GM18526 (cell line): ENCODE data around the gene KIF1A.

Experiments
- POLR2A ChIP-seq: IDR thresholded peaks from 3 replicates; pipeline ENCODE4 v1.6.1; 2011; ENCODE audit not compliant: insufficient read length; ENCODE audit errors: extremely low read depth

KIF1A gene

GRCh38 chr2:240780023-240780700 is 39.9 kb downstream of the KIF1A start:
- TF ChIP-seq POLR2A = no peak

GRCh38 chr2:240778426-240778825 is 41.6 kb downstream of the KIF1A start:
- TF ChIP-seq POLR2A = no peak

DNA sequence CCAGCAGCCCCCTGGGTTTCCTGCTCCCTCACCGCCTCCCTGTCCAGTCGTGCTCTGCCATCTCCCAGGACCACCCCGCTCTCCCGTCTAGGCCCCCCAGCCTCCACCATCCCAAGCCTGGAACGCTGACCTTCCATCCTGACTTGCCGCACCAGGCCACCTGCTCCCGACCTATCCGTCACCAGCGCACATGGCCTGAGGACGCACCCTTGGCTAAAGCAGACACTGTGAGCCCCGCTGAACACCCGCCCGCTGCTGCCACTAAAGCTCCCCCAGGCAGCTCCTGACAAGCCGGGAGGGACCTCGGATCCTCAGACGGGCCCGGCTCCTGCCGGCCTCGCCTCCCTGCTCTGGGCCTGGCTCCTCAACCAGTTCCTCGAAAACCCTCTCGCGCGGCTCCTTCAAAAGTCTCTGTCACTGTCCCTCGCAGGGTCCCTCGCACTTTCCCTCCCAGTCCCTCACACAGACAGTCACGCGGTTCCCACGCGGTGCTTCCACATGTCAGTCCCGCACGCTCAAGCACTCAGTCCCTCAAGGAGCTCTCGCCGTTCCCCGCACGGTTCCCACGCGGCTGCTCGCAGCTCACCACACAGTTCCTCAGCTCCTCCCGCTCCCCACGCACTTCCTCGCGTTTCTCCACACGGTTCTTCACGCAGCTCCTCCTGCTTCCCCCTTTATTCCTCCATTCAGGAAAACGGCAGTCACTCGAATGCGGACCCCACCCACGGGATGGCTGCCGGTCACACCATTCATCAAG is 42.4 kb downstream of the KIF1A start:
- TF ChIP-seq POLR2A = no peak

DNA sequence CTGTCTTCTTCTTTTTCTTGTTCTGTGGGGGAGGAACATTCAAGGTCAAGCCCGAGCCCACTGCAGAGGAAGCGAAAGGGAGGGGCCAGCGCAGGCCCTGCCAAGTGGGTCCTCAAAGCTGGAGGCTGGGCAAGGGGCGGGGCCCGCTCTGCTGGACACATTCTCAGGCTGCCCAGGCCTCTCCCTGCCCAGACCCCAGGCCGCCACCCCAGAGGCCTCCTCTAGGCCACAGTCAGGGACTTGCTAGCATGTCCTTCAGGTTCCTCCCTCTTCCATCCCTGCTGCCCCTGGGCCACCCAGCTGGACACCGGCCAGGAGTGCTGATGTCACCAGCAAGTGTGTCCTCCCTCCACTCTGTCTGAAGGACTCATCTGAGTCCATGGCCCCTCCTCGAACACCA is 44.1 kb downstream of the KIF1A start:
- no peak for TF ChIP-seq POLR2A

GRCh38 chr2:240774856-240775255 is 45.2 kb downstream of the KIF1A start:
- TF ChIP-seq POLR2A = no peak

GRCh38 chr2:240769096-240769495 is 50.9 kb downstream of the KIF1A start:
- no peak for TF ChIP-seq POLR2A

- no peak for TF ChIP-seq POLR2A
These were observed 51.8 kb downstream of the KIF1A start for GRCh38 chr2:240768216-240768615.

DNA sequence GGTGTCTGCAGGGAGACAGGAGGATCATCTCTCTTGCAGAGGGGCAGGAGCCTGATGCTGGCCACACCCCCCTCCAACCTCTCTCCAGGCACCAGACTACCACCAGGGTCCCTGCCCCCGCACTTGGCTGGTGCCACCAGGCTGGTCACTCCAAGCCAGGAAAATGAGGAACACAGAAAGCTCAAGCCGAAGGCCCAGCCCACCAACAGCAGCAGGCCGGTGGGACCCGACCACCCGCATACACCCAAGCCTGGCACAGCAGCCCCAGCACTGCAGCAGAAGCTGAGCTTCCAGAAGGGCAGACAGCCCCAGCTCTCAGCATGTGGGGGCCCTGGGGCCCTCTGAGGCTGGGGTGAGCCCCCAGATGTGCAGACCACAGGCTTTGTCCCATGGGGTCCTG is 52.7 kb downstream of the KIF1A start:
- TF ChIP-seq POLR2A = no peak

DNA sequence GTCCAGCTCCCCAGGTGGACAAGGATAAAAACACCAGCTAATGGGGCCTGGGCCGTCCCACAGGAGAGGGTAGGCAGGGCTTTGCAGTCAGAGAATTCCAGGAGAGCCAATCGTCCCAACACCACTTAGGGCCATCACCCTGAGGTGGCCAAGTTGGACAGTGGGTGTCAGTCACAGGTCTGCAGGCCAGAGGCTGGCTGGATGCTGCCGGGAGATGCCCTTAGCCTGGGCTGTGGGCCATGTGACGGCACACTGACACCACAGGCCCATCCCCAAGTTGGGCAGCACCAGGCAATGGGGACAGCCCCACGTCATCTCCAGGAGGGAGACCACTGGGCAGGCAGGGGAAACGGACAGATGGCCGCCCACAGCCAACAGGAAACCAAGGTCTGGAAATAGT is 53.9 kb downstream of the KIF1A start:
- TF ChIP-seq POLR2A = no peak

- TF ChIP-seq POLR2A = no peak
These were observed 55.0 kb downstream of the KIF1A start for GRCh38 chr2:240765007-240765406.

DNA sequence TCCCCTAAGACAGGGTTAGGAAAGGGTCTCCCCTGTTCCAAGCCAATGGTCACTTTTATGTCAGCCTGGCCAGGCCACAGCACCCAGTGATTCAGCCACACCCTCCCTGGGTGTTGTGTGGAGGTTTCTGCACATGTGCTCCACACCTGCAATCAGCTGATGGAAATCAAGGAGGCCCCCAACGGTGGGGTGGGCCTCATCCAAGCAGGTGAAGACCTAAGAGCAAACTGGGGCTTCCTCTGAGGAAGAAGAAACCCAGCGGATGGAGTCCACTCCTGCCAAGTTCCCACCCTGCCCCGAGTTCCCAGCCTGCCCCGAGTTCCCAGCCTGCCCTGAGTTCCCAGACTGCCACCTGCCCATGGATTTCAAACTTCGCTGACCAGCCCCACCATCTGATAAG is 55.4 kb downstream of the KIF1A start:
- no peak for TF ChIP-seq POLR2A

DNA sequence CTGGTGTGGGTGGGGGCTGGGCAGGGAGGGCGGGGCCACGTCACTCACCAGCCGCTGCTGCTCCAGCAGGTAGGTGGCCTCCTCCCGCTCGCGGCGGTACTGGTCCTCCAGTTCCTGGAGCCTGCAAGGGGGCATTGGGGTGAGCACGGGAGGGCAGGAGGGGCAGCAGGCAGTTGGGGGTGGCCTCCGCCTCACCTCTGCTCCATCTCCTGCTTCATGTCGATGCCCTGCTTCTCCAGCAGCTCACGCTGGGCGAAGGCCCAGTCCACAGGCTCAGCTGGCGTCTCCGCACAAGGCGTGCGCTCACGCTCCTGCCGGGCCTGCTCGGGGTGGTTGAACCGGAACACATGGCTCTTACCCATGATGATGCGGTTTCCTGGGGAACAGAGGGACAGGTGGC is 57.0 kb downstream of the KIF1A start:
- TF ChIP-seq POLR2A = no peak

GRCh38 chr2:240762249-240762648 is 57.8 kb downstream of the KIF1A start:
- TF ChIP-seq POLR2A = no peak

DNA sequence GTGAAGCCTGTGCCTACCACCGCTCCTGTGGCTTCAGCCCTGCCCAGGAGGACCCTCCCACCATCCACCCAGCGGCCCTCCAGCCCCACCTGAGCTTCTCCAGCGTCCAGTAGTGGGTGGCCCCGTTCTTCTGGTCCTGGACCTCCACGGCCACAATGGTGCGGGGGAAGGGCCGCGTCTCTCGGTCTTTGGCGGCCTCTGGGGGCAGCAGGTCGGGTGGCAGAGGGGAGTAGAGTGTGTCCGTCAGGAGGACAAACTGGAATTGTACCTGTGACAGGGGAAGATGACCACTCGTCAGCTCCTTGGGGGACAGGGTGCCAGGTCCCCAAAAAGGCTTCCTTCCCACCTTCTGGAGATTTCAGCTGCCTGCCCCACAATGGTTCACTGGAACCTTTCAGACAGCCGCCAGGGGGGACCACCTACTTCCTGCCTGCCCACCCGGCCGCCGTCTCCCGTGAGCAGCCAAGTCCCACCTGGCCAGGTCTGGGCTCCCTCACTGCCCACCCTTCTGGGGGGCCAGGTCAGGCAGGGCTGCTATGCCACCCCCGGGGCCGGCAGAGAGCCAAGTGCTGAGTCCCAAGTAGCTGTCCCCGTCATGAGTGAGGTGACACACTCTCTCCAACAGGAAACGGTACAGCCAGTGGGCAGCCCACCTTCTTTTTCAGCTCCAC is 59.3 kb downstream of the KIF1A start:
- TF ChIP-seq POLR2A = no peak

DNA sequence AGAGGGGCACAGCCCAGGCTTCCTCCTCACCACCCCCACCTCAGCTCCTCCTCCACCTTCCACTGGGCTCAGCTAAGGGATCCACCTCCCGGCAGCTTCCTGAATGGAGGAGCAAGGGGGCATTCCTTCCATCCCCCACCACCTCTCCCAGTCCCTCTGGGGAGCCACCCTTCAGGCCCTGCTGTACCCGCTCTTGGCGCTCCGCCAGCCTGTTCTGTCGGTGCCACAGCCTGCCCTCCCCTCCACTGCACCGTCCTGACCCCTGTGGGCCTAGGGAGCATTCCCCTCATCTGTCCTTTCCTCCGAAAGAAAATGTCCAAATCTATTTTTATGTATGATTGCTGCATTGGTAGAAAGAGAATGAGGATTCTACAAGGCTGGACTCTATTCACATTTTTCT is 59.9 kb downstream of the KIF1A start:
- no peak for TF ChIP-seq POLR2A

- no peak for TF ChIP-seq POLR2A
These were observed 60.6 kb downstream of the KIF1A start for GRCh38 chr2:240759459-240759858.
